Liver (tissue), 9 donors: Measurements from ENCODE around the gene HDAC10. TPM values are rescaled to one million over a fixed set of nuclear protein-coding genes. Genes with fewer than 3 reads are reported as not detected.

Experiments used
- DNase-seq: peaks from one replicate; pipeline ENCODE4 v3.0.0-alpha.2; 2017; ENCODE audit warnings: low spot score
- H3K27ac ChIP-seq, 2 donors: one replicate each; pipeline ENCODE4 v1.7.0; 2013; ENCODE audit warnings: inconsistent platforms in 2 of 2, low read length in 2 of 2, control low read depth in 1 of 2, low read depth in 1 of 2, mild to moderate bottlenecking in 1 of 2
- H3K27me3 ChIP-seq, 4 donors: one replicate each; pipeline versions ENCODE4 v1.6.1 to v1.7.0; 2013; ENCODE audit warnings: low read length in 3 of 4, inconsistent platforms in 1 of 4, mild to moderate bottlenecking in 1 of 4, moderate library complexity in 1 of 4; ENCODE audit not compliant: control insufficient read depth in 4 of 4, insufficient read depth in 4 of 4
- H3K36me3 ChIP-seq, 4 donors: one replicate each; pipeline versions ENCODE4 v1.6.1 to v1.7.0; 2013; ENCODE audit warnings: low read length in 3 of 4, mild to moderate bottlenecking in 3 of 4, low read depth in 1 of 4, moderate library complexity in 1 of 4; ENCODE audit not compliant: control insufficient read depth in 4 of 4, insufficient read depth in 3 of 4
- H3K4me1 ChIP-seq, 4 donors: one replicate each; pipeline versions ENCODE4 v1.6.1 to v1.7.0; 2013; ENCODE audit warnings: low read length in 3 of 4, mild to moderate bottlenecking in 3 of 4, moderate library complexity in 1 of 4; ENCODE audit not compliant: control insufficient read depth in 4 of 4, insufficient read depth in 4 of 4
- H3K4me3 ChIP-seq, 3 donors: one replicate each; pipeline versions ENCODE4 v1.6.1 to v1.7.0; 2013; ENCODE audit warnings: low read length in 3 of 3, control low read depth in 1 of 3, low read depth in 1 of 3, mild to moderate bottlenecking in 1 of 3
- H3K9ac ChIP-seq, 2 donors: one replicate each; pipeline ENCODE4 v1.7.0; 2013; ENCODE audit warnings: low read length in 2 of 2, mild to moderate bottlenecking in 2 of 2, moderate library complexity in 2 of 2, control low read depth in 1 of 2, low read depth in 1 of 2
- H3K9me3 ChIP-seq, 4 donors: one replicate each; pipeline versions ENCODE4 v1.6.1 to v1.7.0; 2013; ENCODE audit warnings: low read length in 3 of 4; ENCODE audit not compliant: control insufficient read depth in 4 of 4
- CTCF ChIP-seq: fragments of 150-350 bp; IDR thresholded peaks from 2 replicates; pipeline ENCODE4 v1.5.1; 2017; ENCODE audit warnings: improper control_type of control experiment, low read depth, low read length; ENCODE audit not compliant: missing input control
- EGR1 ChIP-seq, 2 donors: IDR thresholded peaks; 2 replicates each; pipeline ENCODE4 v1.6.1; 2016 to 2018; ENCODE audit warnings: antibody characterized with exemption in 2 of 2, low read depth in 2 of 2
- FOXA1 ChIP-seq: IDR thresholded peaks from 2 replicates; pipeline ENCODE4 v1.6.1; 2016; ENCODE audit warnings: antibody characterized with exemption
- FOXA2 ChIP-seq: IDR thresholded peaks from 2 replicates; pipeline ENCODE4 v1.6.1; 2016; ENCODE audit warnings: antibody characterized with exemption
- GABPA ChIP-seq, 2 donors: IDR thresholded peaks in 1 of 2; conservative IDR thresholded peaks in 1 of 2; 2 replicates each; pipeline ENCODE4 v1.6.1; 2016; ENCODE audit warnings: antibody characterized with exemption in 2 of 2, mild to moderate bottlenecking in 1 of 2, moderate library complexity in 1 of 2
- HNF4A ChIP-seq, 2 donors: conservative IDR thresholded peaks; 2 replicates each; pipeline ENCODE4 v1.6.1; 2016; ENCODE audit warnings: antibody characterized with exemption in 2 of 2, mild to moderate bottlenecking in 2 of 2
- HNF4G ChIP-seq: IDR thresholded peaks from 2 replicates; pipeline ENCODE4 v1.6.1; 2016; ENCODE audit warnings: antibody characterized with exemption
- JUND ChIP-seq, 2 donors: IDR thresholded peaks; 2 replicates each; pipeline ENCODE4 v1.6.1; 2016; ENCODE audit warnings: antibody characterized with exemption in 2 of 2
- MAX ChIP-seq: IDR thresholded peaks from 2 replicates; pipeline ENCODE4 v1.6.1; 2016; ENCODE audit warnings: antibody characterized with exemption
- NR2F2 ChIP-seq: IDR thresholded peaks from 2 replicates; pipeline ENCODE4 v1.6.1; 2016; ENCODE audit warnings: antibody characterized with exemption
- RAD21 ChIP-seq, 2 donors: IDR thresholded peaks; 2 replicates each; pipeline ENCODE4 v1.6.1; 2016; ENCODE audit warnings: antibody characterized with exemption in 2 of 2, mild to moderate bottlenecking in 2 of 2
- RXRA ChIP-seq, 2 donors: IDR thresholded peaks; 2 replicates each; pipeline ENCODE4 v1.6.1; 2017 to 2018; ENCODE audit warnings: antibody characterized with exemption in 2 of 2, mild to moderate bottlenecking in 1 of 2
- TAF1 ChIP-seq: conservative IDR thresholded peaks from 2 replicates; pipeline ENCODE4 v1.6.1; 2016; ENCODE audit warnings: antibody characterized with exemption, mild to moderate bottlenecking
- YY1 ChIP-seq: IDR thresholded peaks from 2 replicates; pipeline ENCODE4 v1.6.1; 2016; ENCODE audit warnings: antibody characterized with exemption, mild to moderate bottlenecking
- WGBS: extraction: QIAGEN DNeasy Blood & Tissue Kit; methylation state at CpG from one replicate; pipeline ENCODE4 v1.1.7; 2013; 5-methylcytosine and 5-hydroxymethylcytosine counted together
- polyA plus RNA-seq, 2 donors: library from polyadenylated mRNA; stranded (reverse) in 1 of 2; unstranded in 1 of 2; fragments of 200-250 nt in 1 of 2; fragments of >200 nt in 1 of 2; fragmentation: Nextera tagmentation in 1 of 2; extraction: Ambion mirVana in 1 of 2; gene quantifications; one replicate each; pipeline versions ENCODE4 v1.2.1 to v1.2.3, GENCODE V29; 2013 to 2015
- total RNA-seq, 2 donors: library from RNA; depleted of rRNA; stranded (reverse); fragments of >200 nt; gene quantifications; one replicate each; pipeline ENCODE4 v1.2.3, GENCODE V29; 2014
- TF ChIP-seq, protein P1 (sequence below): IDR thresholded peaks from 2 replicates; pipeline ENCODE4 v1.6.1; 2016; ENCODE audit warnings: antibody characterized with exemption
- TF ChIP-seq, protein P2 (sequence below): IDR thresholded peaks from 2 replicates; pipeline ENCODE4 v1.6.1; 2016; ENCODE audit warnings: antibody characterized with exemption, mild to moderate bottlenecking
- TF ChIP-seq, protein P3 (sequence below): IDR thresholded peaks from 2 replicates; pipeline ENCODE4 v1.6.1; 2016; ENCODE audit warnings: antibody characterized with exemption
- donor health status: healthy.
- donor health status: healthy.
- donor health status: healthy.
- donor health status: healthy.
- donor health status: healthy.

HDAC10 gene
- total and polyA plus RNA-seq, 4 donors, result 6.2 to 18.2 (median 13.6) TPM

GRCh38 chr22:50268655-50269113 lies 17.6 kb upstream of the HDAC10 start (continued):
- TF ChIP-seq MAX (no peak), YY1 (no peak), NR2F2 (no peak), HNF4A (conservative IDR thresholded peaks at IDR 0.05) (no peak)
- TF ChIP-seq, protein P1, sequence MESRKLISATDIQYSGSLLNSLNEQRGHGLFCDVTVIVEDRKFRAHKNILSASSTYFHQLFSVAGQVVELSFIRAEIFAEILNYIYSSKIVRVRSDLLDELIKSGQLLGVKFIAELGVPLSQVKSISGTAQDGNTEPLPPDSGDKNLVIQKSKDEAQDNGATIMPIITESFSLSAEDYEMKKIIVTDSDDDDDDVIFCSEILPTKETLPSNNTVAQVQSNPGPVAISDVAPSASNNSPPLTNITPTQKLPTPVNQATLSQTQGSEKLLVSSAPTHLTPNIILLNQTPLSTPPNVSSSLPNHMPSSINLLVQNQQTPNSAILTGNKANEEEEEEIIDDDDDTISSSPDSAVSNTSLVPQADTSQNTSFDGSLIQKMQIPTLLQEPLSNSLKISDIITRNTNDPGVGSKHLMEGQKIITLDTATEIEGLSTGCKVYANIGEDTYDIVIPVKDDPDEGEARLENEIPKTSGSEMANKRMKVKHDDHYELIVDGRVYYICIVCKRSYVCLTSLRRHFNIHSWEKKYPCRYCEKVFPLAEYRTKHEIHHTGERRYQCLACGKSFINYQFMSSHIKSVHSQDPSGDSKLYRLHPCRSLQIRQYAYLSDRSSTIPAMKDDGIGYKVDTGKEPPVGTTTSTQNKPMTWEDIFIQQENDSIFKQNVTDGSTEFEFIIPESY, result no peak

DNA sequence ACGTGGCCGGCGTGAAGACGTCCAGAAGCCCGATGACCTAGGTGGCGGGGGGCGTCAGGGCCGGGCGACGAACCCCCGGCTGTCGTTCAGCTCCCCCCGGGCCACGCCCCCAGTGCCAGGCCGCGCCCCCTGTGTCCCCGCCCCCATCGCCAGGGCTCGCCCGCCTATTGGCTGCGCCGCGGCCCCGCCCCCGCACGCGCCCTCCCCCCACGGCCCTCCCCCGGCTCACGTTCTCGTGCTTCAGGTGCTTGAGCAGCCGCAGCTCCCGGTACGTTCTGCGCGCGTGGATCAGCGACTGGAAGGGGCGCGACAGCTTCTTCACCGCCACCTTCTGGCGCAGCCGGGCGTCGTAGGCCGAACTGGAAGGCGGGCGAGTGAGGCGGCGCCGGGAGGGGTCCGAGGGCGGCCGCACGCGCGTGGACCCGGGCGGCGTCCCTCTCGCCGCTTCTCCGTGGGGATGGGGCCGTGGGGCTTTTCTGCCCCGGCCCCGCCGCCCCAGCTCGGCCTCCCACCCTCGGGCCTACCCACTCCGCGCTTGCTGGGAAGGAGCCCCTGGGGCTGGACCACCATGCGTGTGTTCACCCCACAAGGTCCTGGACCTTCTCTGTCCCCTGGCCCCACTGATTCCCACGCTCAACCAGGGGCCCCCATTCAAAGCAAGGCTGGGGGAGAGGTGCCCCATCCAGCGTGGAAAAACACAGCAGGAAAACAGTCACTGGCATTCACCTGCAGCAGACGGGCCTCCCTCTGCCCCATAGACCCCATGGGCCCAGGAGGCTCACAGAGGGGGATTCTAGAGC lies 16.7 kb upstream of the HDAC10 start:
- Histone ChIP-seq H3K27me3 (no peaks in the 10 kb centered on the region), H3K9ac (no peak overlapping the region), H3K9me3 (no peaks in the 10 kb centered on the region), H3K36me3 (no peaks in the 10 kb centered on the region), H3K27ac (no peak overlapping the region), H3K4me1 (peaks cover 30 to 46% (median 33%) of the 10 kb centered on the region in 4 donors), H3K4me3 (peak overlapping the region in 2 of 3 donors; percentile 6 to 36)
- peak; percentile 53 for DNase-seq
- WGBS, result 7% methylated on average over 75 of the region's 75 CpGs
- TF ChIP-seq JUND (IDR thresholded peaks at IDR 0.05), result no peak
- peak; percentile 10 for TF ChIP-seq CTCF

GRCh38 chr22:50266994-50267393 lies 15.9 kb upstream of the HDAC10 start:
- no peak for DNase-seq
- Histone ChIP-seq H3K9me3 (no peaks in the 10 kb centered on the region), H3K36me3 (no peaks in the 10 kb centered on the region), H3K4me3 (peak overlapping the region in 1 of 3 donors; percentile 36), H3K27me3 (no peaks in the 10 kb centered on the region), H3K9ac (no peak overlapping the region), H3K27ac (no peak overlapping the region), H3K4me1 (peaks cover 30 to 47% (median 36%) of the 10 kb centered on the region in 4 donors)
- WGBS, result 55% methylated on average over 37 of the region's 37 CpGs
- TF ChIP-seq CTCF (no peak), HNF4G (no peak), EGR1 (IDR thresholded peaks at IDR 0.05; ENCODE audit: low read depth in 2 of 2) (no peak), YY1 (no peak), RXRA (IDR thresholded peaks at IDR 0.05) (no peak), FOXA2 (no peak), FOXA1 (no peak), GABPA (IDR thresholded peaks at IDR 0.05 in 1 of 2, conservative IDR thresholded peaks at IDR 0.05 in 1 of 2) (no peak), TAF1 (no peak), NR2F2 (no peak), RAD21 (IDR thresholded peaks at IDR 0.05) (no peak)
- TF ChIP-seq, protein P1, result no peak
- TF ChIP-seq, protein P2, sequence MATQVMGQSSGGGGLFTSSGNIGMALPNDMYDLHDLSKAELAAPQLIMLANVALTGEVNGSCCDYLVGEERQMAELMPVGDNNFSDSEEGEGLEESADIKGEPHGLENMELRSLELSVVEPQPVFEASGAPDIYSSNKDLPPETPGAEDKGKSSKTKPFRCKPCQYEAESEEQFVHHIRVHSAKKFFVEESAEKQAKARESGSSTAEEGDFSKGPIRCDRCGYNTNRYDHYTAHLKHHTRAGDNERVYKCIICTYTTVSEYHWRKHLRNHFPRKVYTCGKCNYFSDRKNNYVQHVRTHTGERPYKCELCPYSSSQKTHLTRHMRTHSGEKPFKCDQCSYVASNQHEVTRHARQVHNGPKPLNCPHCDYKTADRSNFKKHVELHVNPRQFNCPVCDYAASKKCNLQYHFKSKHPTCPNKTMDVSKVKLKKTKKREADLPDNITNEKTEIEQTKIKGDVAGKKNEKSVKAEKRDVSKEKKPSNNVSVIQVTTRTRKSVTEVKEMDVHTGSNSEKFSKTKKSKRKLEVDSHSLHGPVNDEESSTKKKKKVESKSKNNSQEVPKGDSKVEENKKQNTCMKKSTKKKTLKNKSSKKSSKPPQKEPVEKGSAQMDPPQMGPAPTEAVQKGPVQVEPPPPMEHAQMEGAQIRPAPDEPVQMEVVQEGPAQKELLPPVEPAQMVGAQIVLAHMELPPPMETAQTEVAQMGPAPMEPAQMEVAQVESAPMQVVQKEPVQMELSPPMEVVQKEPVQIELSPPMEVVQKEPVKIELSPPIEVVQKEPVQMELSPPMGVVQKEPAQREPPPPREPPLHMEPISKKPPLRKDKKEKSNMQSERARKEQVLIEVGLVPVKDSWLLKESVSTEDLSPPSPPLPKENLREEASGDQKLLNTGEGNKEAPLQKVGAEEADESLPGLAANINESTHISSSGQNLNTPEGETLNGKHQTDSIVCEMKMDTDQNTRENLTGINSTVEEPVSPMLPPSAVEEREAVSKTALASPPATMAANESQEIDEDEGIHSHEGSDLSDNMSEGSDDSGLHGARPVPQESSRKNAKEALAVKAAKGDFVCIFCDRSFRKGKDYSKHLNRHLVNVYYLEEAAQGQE, result no peak
- TF ChIP-seq, protein P3, sequence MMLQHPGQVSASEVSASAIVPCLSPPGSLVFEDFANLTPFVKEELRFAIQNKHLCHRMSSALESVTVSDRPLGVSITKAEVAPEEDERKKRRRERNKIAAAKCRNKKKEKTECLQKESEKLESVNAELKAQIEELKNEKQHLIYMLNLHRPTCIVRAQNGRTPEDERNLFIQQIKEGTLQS, result no peak
